ENCODE data around the gene AMBRA1. TPM values are rescaled to one million over a fixed set of nuclear protein-coding genes. Genes with fewer than 3 reads are reported as not detected.

AMBRA1 gene
- total and polyA plus RNA-seq, 4 experiments from 2014 or later: 5.9 to 43.9 (median 30.4) TPM

DNA sequence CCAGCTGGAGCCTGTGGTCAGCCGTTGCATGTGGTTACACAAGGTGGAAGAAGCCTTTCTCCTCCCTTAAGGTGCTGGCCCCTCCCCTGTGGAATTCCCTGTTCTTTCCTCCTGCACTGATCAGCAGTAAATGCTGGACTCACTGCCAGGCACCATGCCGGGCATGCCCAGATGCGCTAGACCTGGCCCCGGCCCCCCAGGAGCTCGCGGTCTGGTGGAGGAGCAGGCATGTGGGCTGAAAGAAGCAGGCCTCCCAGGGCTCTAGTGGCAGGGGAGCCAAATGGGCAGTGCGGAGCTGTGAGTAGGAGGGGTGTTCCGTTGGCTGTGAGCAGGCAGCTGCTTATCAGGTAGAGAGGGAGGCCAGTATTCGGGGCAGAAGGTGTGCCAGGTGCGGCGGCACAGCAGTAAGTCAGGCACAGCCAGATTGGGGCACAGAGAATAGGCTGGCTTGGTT lies 236.3 kb downstream of the AMBRA1 start:
- intact Hi-C loops (cut with micrococcal nuclease): no loop called here
- Mint-ChIP-seq H3K27me3 (no peaks in the 10 kb centered on the region), H3K9me3 (no peaks in the 10 kb centered on the region), H3K27ac (peak overlapping the region; percentile 26 to 97 (median 81)), H3K4me1 (peaks cover 43 to 88% (median 68%) of the 10 kb centered on the region in 4 donors), H3K4me3 (peak overlapping the region in 4 of 8 donors; percentile 29 to 65 (median 44)), H3K36me3 (peaks cover 5 to 33% of the 10 kb centered on the region in 2 donors)
- no peaks in the 10 kb centered on the region for H3K9me3 ChIP-seq (ENCODE audit: control insufficient read depth in 1 of 2, low read length in 2 of 2)
- H3K4me3 ChIP-seq (ENCODE audit: low read length in 2 of 2): no peak overlapping the region
- CTCF ChIA-PET (ENCODE audit: partially characterized antibody): interaction anchor here (1.5 to 17.9 kb wide), 5 partner anchors 8 to 48 kb away, joined by 4 to 469 read pairs (median 7); partner anchors contain the start of gene DGKZ
- peak overlapping the region; percentile 21 for H3K27ac ChIP-seq (ENCODE audit: low read depth, low read length)
- POLR2A ChIA-PET (ENCODE audit: partially characterized antibody): interaction anchor here (1.2 to 19.9 kb wide), 4 partner anchors 7 to 27 kb away, joined by 4 to 334 read pairs (median 170); partner anchors contain the start of gene DGKZ
- peaks cover 85% of the 10 kb centered on the region for H3K4me1 ChIP-seq (ENCODE audit: insufficient read depth, low read length)
- DNase-seq: peak in 1 of 5 donors; percentile 23
- peaks cover 19% of the 10 kb centered on the region for H3K36me3 ChIP-seq (ENCODE audit: insufficient read depth, low read length)
- H3K27me3 ChIP-seq (ENCODE audit: insufficient read depth, low read length): no peaks in the 10 kb centered on the region

GRCh38 chr11:46356924-46357482 lies 236.8 kb downstream of the AMBRA1 start:
- Histone ChIP-seq H3K36me3 (ENCODE audit: insufficient read depth, low read length) (peaks cover 15% of the 10 kb centered on the region), H3K4me3 (ENCODE audit: low read length in 2 of 2) (no peak overlapping the region), H3K27me3 (ENCODE audit: insufficient read depth, low read length) (no peaks in the 10 kb centered on the region), H3K4me1 (ENCODE audit: insufficient read depth, low read length) (peaks cover 85% of the 10 kb centered on the region), H3K9me3 (ENCODE audit: control insufficient read depth in 1 of 2, low read length in 2 of 2) (no peaks in the 10 kb centered on the region), H3K27ac (ENCODE audit: low read depth, low read length) (no peak overlapping the region)
- Mint-ChIP-seq H3K36me3 (peaks cover 5 to 36% of the 10 kb centered on the region in 2 donors), H3K27ac (peak overlapping the region in 6 of 7 donors; percentile 26 to 97 (median 75)), H3K9me3 (no peaks in the 10 kb centered on the region), H3K27me3 (no peaks in the 10 kb centered on the region), H3K4me3 (peak overlapping the region in 4 of 8 donors; percentile 14 to 73 (median 34)), H3K4me1 (peaks cover 41 to 90% (median 66%) of the 10 kb centered on the region in 4 donors)
- intact Hi-C loops (cut with micrococcal nuclease): no loop called here
- peak in 1 of 5 donors; percentile 5 for DNase-seq
- POLR2A ChIA-PET (ENCODE audit: partially characterized antibody): interaction anchor here (1.4 to 19.9 kb wide), 3 partner anchors 6 to 24 kb away, joined by 5 to 334 read pairs (median 334); partner anchors contain the start of gene DGKZ
- CTCF ChIA-PET (ENCODE audit: partially characterized antibody): interaction anchor here (0.8 to 17.9 kb wide), 4 partner anchors 8 to 25 kb away, joined by 3 to 469 read pairs (median 8); partner anchors contain the start of gene DGKZ

DNA sequence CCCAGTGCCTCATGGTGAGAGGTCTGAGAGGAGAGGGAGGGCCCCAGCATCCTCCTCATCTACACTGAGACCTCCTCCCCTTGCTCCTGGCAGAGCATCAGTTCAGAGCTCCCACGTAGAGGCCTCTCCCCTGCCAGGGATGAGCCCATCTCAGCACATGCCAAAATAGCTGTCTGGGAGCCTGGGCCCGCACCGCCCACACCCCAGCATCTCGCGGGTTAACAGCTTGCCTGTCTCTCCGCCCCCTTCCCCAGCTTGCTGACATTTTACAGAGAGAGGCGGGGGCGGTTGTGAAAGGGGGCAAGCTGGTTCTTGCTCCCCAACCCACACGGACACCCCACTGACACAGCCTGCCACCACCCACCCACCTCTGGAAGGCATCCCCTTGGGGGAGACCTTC lies 240.1 kb downstream of the AMBRA1 start:
- H3K4me3 ChIP-seq (ENCODE audit: low read length in 2 of 2): no peak overlapping the region
- no peaks in the 10 kb centered on the region for H3K27me3 ChIP-seq (ENCODE audit: insufficient read depth, low read length)
- peak in 1 of 5 donors; percentile 47 for DNase-seq
- H3K4me1 ChIP-seq (ENCODE audit: insufficient read depth, low read length): peaks cover 95% of the 10 kb centered on the region
- H3K4me3 Mint-ChIP-seq: peak overlapping the region; percentile 31 to 88 (median 82)
- H3K36me3 ChIP-seq (ENCODE audit: insufficient read depth, low read length): peaks cover 15% of the 10 kb centered on the region
- intact Hi-C loops (cut with micrococcal nuclease): no loop called here
- peak overlapping the region; percentile 48 to 97 (median 79) for H3K27ac Mint-ChIP-seq
- H3K27ac ChIP-seq (ENCODE audit: low read depth, low read length): peak overlapping the region; percentile 69
- CTCF ChIA-PET (ENCODE audit: partially characterized antibody): interaction anchor here (0.9 to 17.9 kb wide), 10 partner anchors 8 to 251 kb away, joined by 3 to 469 read pairs (median 9); no protein-coding TSS in a partner anchor
- POLR2A ChIA-PET (ENCODE audit: partially characterized antibody): interaction anchor here (0.9 to 14.7 kb wide), 3 partner anchors 12 to 27 kb away, joined by 3 to 334 read pairs (median 262); no protein-coding TSS in a partner anchor
- no peaks in the 10 kb centered on the region for H3K9me3 ChIP-seq (ENCODE audit: control insufficient read depth in 1 of 2, low read length in 2 of 2)
- no peaks in the 10 kb centered on the region for H3K9me3 Mint-ChIP-seq
- no peaks in the 10 kb centered on the region for H3K27me3 Mint-ChIP-seq
- peaks cover 12 to 49% of the 10 kb centered on the region in 2 donors for H3K36me3 Mint-ChIP-seq
- H3K4me1 Mint-ChIP-seq: peaks cover 49 to 97% (median 79%) of the 10 kb centered on the region in 4 donors

DNA sequence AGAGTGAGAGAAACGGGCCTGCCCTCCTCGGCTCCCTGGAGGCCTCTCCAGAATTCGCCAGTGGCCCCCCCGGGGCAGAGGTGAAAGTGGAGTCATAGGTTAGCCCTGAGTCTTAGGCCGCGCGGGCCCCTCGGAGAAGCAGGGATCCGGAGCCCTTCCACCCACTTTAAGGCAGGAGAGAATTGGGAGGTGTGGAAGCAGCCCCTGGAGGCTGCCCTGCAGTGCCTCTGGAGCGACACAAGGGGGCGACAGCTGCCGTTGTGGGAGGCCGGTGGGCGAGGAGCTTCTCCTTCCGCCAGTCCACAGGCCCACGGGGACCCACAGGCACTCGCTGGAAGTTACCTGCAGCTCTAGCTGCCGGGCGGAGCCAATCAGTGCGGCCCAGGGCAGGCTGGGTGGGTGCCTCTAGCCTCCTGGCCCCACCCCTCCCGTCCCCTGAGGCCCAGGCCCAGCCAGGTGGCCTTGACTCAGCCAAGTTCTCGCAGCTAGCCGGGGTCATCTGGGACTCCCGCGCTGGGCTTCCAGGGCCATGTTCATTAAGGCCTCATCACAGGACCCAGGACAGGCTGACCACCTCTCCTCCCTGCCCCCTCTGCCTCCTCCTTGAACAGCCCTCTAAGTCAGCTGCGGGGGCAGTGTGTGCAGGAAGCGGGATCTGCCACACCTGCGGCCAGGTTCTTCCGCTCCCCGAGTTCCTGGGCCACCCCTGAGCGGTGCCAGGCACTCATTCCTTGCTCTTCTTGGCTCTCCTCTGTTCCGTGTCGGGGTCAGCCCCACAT lies 241.6 kb downstream of the AMBRA1 start:
- CTCF ChIA-PET (ENCODE audit: partially characterized antibody): interaction anchor here (0.6 to 17.9 kb wide), 23 partner anchors 9 to 322 kb away, joined by 3 to 469 read pairs (median 4); no protein-coding TSS in a partner anchor
- H3K4me1 ChIP-seq (ENCODE audit: insufficient read depth, low read length): peaks cover 87% of the 10 kb centered on the region
- H3K36me3 Mint-ChIP-seq: peaks cover 12 to 45% of the 10 kb centered on the region in 2 donors

GRCh38 chr11:46351606-46352005 lies 242.2 kb downstream of the AMBRA1 start:
- ChIA-PET CTCF (ENCODE audit: partially characterized antibody) (interaction anchor here (0.6 to 17.9 kb wide), 19 partner anchors 8 to 323 kb away, joined by 3 to 469 read pairs (median 5); no protein-coding TSS in a partner anchor), POLR2A (ENCODE audit: partially characterized antibody) (interaction anchor here (1.3 to 14.7 kb wide), 6 partner anchors 9 to 40 kb away, joined by 4 to 334 read pairs (median 10); partner anchors contain the start of genes CHRM4 and MDK)
- H3K27ac Mint-ChIP-seq: peak overlapping the region; percentile 53 to 97 (median 88)
- H3K36me3 Mint-ChIP-seq: peaks cover 12 to 43% of the 10 kb centered on the region in 2 donors
- H3K4me1 Mint-ChIP-seq: peaks cover 43 to 90% (median 70%) of the 10 kb centered on the region in 4 donors
- Histone ChIP-seq H3K4me1 (ENCODE audit: insufficient read depth, low read length) (peaks cover 85% of the 10 kb centered on the region), H3K27me3 (ENCODE audit: insufficient read depth, low read length) (no peaks in the 10 kb centered on the region), H3K27ac (ENCODE audit: low read depth, low read length) (peak overlapping the region; percentile 69), H3K36me3 (ENCODE audit: insufficient read depth, low read length) (peaks cover 15% of the 10 kb centered on the region), H3K4me3 (ENCODE audit: low read length in 2 of 2) (peak overlapping the region; percentile 60 to 61), H3K9me3 (ENCODE audit: control insufficient read depth in 1 of 2, low read length in 2 of 2) (no peaks in the 10 kb centered on the region)
- H3K4me3 Mint-ChIP-seq: peak overlapping the region; percentile 73 to 91 (median 83)
- intact Hi-C loops (cut with micrococcal nuclease): loop anchor here (1.0 kb wide), 2 partner anchors 10 to 16 kb away; no protein-coding TSS in a partner anchor
- no peak for DNase-seq
- H3K9me3 Mint-ChIP-seq: peaks cover 0 to 2% (median 0%) of the 10 kb centered on the region in 8 donors
- H3K27me3 Mint-ChIP-seq: peaks cover 0 to 2% of the 10 kb centered on the region in 2 donors

More for the DNA sequence above, 241.6 kb downstream of the AMBRA1 start:
- peak; percentile 76 to 90 (median 80) for DNase-seq
- Mint-ChIP-seq H3K9me3 (no peaks in the 10 kb centered on the region), H3K4me1 (peaks cover 44 to 91% (median 70%) of the 10 kb centered on the region in 4 donors), H3K27me3 (no peaks in the 10 kb centered on the region), H3K4me3 (peak overlapping the region; percentile 73 to 91 (median 83)), H3K27ac (peak overlapping the region; percentile 84 to 97 (median 90))
- intact Hi-C loops (cut with micrococcal nuclease): loop anchor here (1.0 kb wide), 2 partner anchors 9 to 15 kb away; no protein-coding TSS in a partner anchor
- POLR2A ChIA-PET (ENCODE audit: partially characterized antibody): interaction anchor here (0.5 to 14.7 kb wide), 10 partner anchors 9 to 278 kb away, joined by 3 to 334 read pairs (median 8); partner anchors contain the start of genes CHRM4 and MDK
- H3K27ac ChIP-seq (ENCODE audit: low read depth, low read length): peak overlapping the region; percentile 69
- no peaks in the 10 kb centered on the region for H3K27me3 ChIP-seq (ENCODE audit: insufficient read depth, low read length)
- peak overlapping the region; percentile 60 to 61 for H3K4me3 ChIP-seq (ENCODE audit: low read length in 2 of 2)
- H3K9me3 ChIP-seq (ENCODE audit: control insufficient read depth in 1 of 2, low read length in 2 of 2): no peaks in the 10 kb centered on the region
- peaks cover 15% of the 10 kb centered on the region for H3K36me3 ChIP-seq (ENCODE audit: insufficient read depth, low read length)

DNA sequence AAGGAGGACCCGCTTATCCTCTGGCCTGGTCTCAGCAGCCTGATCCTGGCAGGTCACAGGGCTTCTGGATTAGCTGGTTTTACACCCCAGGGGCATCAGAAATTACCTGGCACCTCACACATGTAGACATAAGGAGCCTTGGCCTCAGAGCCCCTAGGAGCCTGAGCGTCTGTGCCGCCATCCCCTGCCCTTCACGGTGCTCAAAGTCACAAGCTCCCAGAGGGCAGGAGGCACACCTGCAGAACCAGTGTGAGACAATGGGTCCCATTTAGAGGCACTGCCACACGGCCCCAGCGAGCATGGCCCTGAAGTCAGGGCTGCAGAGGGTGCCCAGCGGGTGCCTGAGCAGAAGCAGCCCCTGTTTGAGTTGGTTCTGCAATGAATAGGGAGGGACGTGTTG lies 242.7 kb downstream of the AMBRA1 start:
- peak overlapping the region in 5 of 7 donors; percentile 82 to 97 (median 94) for H3K27ac Mint-ChIP-seq
- peaks cover 0 to 2% of the 10 kb centered on the region in 2 donors for H3K27me3 Mint-ChIP-seq
- peak overlapping the region; percentile 69 for H3K27ac ChIP-seq (ENCODE audit: low read depth, low read length)
- H3K27me3 ChIP-seq (ENCODE audit: insufficient read depth, low read length): no peaks in the 10 kb centered on the region
- H3K9me3 ChIP-seq (ENCODE audit: control insufficient read depth in 1 of 2, low read length in 2 of 2): no peaks in the 10 kb centered on the region
- H3K4me3 Mint-ChIP-seq: peak overlapping the region; percentile 73 to 91 (median 83)
- H3K36me3 Mint-ChIP-seq: peaks cover 7 to 42% of the 10 kb centered on the region in 2 donors
- peaks cover 11% of the 10 kb centered on the region for H3K36me3 ChIP-seq (ENCODE audit: insufficient read depth, low read length)
- peaks cover 0 to 2% (median 0%) of the 10 kb centered on the region in 8 donors for H3K9me3 Mint-ChIP-seq
- H3K4me1 Mint-ChIP-seq: peaks cover 43 to 90% (median 70%) of the 10 kb centered on the region in 4 donors
- ChIA-PET CTCF (ENCODE audit: partially characterized antibody) (interaction anchor here (1.0 to 17.9 kb wide), 10 partner anchors 10 to 178 kb away, joined by 3 to 469 read pairs (median 7); no protein-coding TSS in a partner anchor), POLR2A (ENCODE audit: partially characterized antibody) (interaction anchor here (1.4 to 14.7 kb wide), 4 partner anchors 8 to 28 kb away, joined by 6 to 334 read pairs (median 148); partner anchors contain the start of gene MDK)
- H3K4me3 ChIP-seq (ENCODE audit: low read length in 2 of 2): peak overlapping the region in 1 of 2 donors; percentile 61
- no peak for DNase-seq
- H3K4me1 ChIP-seq (ENCODE audit: insufficient read depth, low read length): peaks cover 85% of the 10 kb centered on the region
- intact Hi-C loops (cut with micrococcal nuclease): no loop called here
